Fibroblast of villous mesenchyme (primary cell): ENCODE data around the gene CD300A. TPM values are rescaled to one million over a fixed set of nuclear protein-coding genes. Genes with fewer than 3 reads are reported as not detected.

Experiments
- DNase-seq: peaks from one replicate; pipeline ENCODE4 v3.0.0-alpha.2; 2010; ENCODE audit warnings: low read depth
- H3K4me3 ChIP-seq: 2 replicates; pipeline ENCODE4 v1.5.1; 2011; ENCODE audit warnings: low read depth, mild to moderate bottlenecking, low read length
- total RNA-seq: library from RNA; depleted of rRNA; stranded (reverse); fragments of >200 nt; gene quantifications from 2 replicates; pipeline ENCODE4 v1.2.3, GENCODE V29; 2012
- TF ChIP-seq, protein P1 (sequence below): IDR thresholded peaks from 2 replicates; pipeline ENCODE4 v1.5.1; 2012; ENCODE audit warnings: low read depth, mild to moderate bottlenecking, low read length; ENCODE audit not compliant: insufficient read depth

CD300A gene
- total RNA-seq, 1 donor: not detected

DNA sequence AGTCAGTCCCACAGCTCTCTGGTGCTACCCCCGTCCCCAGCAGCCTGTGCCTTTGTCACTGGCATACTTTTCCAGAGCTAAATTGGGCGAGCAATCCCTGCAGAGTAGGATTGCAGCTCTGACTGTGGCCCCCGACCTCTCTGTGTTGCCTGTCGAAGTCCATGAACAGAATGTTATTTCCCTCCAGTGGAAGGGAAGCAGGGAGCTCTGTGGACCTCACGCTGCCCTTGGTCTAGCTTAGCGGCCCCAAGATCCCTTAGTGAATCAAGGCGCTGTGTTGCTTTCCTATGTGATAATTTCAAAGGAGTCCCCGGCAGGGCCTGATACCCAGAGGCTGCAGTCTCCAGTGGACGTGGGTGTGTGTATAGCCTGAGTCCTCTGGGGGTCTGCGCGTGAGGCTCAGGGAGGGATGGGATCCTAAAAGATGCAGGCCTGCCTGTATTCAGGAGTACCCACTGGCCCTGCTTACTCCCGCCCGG lies 15.5 kb upstream of the CD300A start:
- DNase-seq: no peak
- no peak overlapping the region for H3K4me3 ChIP-seq
- TF ChIP-seq, protein P1, sequence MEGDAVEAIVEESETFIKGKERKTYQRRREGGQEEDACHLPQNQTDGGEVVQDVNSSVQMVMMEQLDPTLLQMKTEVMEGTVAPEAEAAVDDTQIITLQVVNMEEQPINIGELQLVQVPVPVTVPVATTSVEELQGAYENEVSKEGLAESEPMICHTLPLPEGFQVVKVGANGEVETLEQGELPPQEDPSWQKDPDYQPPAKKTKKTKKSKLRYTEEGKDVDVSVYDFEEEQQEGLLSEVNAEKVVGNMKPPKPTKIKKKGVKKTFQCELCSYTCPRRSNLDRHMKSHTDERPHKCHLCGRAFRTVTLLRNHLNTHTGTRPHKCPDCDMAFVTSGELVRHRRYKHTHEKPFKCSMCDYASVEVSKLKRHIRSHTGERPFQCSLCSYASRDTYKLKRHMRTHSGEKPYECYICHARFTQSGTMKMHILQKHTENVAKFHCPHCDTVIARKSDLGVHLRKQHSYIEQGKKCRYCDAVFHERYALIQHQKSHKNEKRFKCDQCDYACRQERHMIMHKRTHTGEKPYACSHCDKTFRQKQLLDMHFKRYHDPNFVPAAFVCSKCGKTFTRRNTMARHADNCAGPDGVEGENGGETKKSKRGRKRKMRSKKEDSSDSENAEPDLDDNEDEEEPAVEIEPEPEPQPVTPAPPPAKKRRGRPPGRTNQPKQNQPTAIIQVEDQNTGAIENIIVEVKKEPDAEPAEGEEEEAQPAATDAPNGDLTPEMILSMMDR: no peak

DNA sequence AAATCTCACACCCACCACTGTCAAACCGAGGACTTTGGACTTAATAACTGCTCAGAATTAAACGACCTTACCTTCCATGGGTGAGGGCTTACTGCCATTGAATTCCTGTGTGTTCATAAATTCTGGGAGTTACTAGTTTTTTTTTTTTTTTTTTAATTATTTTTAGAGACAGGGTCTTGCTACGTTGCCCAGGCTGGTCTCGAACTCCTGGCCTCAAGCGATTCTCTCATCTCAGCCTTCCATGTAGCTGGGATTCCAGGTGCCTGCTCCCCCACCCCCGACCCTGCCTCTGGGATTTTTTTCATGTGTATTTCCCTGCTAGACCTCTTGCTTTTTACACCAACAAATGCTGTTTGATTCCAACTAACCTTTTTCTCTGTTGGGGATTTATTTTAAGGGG lies 14.9 kb upstream of the CD300A start:
- DNase-seq: no peak
- TF ChIP-seq, protein P1: no peak
- H3K4me3 ChIP-seq: no peak overlapping the region

DNA sequence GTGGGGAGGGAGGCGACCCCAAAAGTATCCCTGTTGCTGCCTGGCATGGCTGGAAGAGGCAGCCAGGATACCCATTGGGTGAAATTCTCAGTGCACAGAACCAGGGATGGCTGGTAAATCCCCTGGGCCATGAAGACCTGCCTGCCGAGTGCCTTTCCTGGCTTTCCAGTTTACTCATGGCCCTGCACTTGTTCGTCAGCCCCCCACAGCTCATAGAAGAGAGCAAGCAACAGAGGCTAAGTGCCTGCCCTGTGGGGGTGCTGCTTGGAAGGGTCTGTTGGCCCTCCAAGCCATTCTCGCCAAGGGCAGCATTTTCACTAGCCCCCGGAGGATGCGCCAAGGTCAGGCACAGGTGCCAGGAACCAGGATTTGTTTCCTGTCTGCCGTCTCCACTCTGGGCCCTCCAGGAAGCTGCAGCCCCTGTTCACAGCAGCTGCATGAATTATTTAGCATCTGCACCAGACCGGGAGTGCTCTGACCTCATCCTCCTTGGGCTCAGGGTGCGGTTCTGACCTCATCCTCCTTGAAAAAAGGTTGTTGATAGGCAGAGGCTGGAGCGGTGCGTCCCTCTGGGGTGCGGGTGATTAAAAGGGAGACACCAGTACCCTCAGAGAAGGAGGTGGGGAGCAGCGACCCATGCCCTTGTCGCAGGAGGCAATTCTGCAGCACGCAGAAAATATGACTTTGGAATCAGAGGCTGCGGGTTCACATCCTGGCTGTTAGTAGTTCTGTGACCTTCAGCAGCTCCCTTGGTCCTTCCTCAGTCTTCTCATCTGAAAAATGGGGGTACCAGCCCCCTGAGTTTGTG lies 14.2 kb upstream of the CD300A start:
- TF ChIP-seq, protein P1: no peak

DNA sequence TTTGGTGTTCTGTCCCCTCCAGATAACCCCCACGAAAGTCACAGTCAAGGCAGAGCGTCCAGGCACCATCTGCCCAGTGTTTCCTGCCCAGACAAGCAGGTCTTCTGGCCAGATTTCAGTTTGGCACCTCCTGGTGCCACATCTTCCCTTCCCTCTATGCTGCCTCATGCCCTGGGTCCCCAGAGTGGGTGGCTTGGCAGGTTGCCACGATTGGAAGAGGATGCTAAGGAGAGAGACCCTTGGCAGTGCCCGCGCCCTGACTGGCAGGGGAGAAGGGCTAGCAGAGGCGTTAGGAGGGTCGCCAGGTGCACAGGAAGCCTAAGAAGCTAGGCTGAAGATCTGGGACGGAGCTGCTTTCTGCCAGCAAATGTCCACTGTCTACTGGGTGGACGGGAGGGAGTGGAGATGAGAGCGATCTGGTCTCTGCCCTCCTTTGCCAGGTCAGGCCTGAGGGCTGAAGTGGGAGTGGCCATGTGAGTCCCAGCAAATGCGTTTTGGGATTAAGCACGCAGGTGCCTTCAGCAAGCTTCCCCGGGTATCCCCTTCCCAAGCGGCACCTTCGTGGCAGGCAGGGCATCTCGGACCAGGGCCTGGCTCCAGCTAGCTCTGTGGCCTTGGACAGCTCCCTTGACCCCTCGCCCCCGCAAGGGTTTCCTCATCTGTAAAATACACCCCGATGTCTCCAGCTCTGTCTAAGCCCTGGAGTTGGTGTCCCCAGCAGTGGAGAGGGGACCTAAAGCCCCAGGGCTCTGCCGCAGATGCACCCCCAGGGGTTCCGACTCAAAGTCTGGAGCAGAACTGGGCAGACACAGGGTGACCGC lies 13.4 kb upstream of the CD300A start:
- TF ChIP-seq, protein P1: no peak
- no peak for DNase-seq
- H3K4me3 ChIP-seq: peak overlapping the region; percentile 10

More for the DNA sequence above, 14.2 kb upstream of the CD300A start:
- H3K4me3 ChIP-seq: no peak overlapping the region
- no peak for DNase-seq

DNA sequence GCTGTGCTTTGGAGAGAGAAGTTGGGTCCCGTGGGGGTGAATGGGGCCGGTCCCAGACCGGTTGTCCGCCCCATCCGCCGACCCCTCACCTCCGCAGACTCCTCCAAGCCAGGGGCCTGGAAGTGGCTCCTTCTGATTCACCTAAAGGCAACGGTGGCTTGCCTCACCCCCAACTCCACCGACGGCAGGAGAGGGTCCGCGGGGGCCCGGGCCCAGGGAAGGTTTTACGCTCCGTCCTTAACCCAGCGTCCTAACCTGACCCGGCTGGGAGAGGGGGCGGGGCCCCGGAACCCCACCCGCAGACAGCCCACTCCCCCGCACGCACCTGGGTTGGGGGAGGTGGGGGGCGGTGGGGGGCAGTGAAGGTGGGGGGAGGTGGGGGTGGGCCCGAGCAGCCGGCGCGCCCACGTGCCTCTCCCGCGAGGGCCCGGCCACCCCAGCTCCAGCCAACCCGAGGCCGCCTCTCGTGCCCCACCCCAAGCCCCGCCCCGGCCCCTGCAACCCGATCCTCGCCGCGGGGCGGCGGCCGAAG lies 12.7 kb upstream of the CD300A start:
- H3K4me3 ChIP-seq: peak overlapping the region; percentile 10
- TF ChIP-seq, protein P1: no peak
- no peak for DNase-seq

DNA sequence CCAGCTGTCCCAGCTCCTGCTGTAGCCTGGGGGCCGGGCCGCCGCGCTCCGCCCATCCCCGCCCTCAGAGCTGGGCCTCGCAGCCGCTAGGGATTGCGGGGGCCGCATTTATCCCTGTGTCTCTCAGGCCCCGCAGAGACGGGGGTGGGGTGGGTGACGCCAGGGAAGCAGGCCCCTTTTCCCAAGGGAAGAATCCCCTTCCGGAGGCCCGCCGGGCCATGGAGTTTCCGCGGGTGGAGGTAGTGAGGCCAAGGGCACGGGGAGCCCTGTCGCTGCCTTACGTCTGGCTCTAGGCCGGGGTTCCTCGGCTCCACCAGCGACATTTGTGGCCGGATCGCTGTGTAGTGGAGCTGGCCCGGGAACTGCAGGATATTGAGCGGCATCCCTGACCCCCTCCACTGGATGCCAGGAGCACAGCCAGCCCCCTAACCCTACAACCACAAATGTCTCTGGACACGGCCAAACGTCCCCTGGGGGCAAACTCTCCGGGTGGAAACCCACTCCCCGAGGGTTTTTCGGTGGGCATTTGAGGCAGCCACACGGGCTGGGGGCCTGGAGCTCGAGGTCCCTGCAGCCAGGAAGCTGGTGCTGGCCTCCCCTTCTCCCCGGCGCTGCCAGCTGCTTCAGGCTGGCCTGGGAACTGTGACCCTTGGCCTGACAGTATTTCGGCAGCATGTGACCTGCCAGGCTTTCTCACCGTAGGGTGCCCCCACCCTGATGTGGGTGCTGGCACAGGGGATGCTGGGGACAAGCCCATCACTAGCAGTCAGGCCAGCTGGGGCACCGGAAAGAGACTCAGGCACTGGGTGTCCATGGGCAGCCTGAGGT lies 12.0 kb upstream of the CD300A start:
- DNase-seq: peak; percentile 71
- H3K4me3 ChIP-seq: peak overlapping the region; percentile 48

More for the DNA sequence above, 12.0 kb upstream of the CD300A start:
- TF ChIP-seq, protein P1: no peak
